Esophagus squamous epithelium (tissue), 5 donors: ENCODE results near the gene ZGPAT. TPM values are rescaled to one million over a fixed set of nuclear protein-coding genes. Genes with fewer than 3 reads are reported as not detected.

ENCODE experiments used
- DNase-seq: peaks from one replicate; lab custom pipeline; 2025; lab: John Stamatoyannopoulos, UW
- H3K27ac ChIP-seq, 4 donors: fragments of 200-600 bp; sonication (generic); one replicate each; pipeline ENCODE4 v1.5.1; 2016 to 2019; ENCODE audit warnings: mild to moderate bottlenecking in 1 of 4
- H3K27me3 ChIP-seq, 4 donors: fragments of 200-600 bp; sonication (generic); 1 replicate in 3 of 4; 2 replicates in 1 of 4; pipeline versions ENCODE4 v1.5.1 to v1.6.0; 2017 to 2021; ENCODE audit warnings: antibody characterized with exemption in 1 of 4
- H3K36me3 ChIP-seq, 3 donors: fragments of 200-600 bp; sonication (generic); one replicate each; pipeline ENCODE4 v1.5.1; 2016 to 2019
- H3K4me1 ChIP-seq, 3 donors: fragments of 200-600 bp; sonication (generic); one replicate each; pipeline ENCODE4 v1.5.1; 2017 to 2019
- H3K4me3 ChIP-seq, 4 donors: fragments of 200-600 bp; sonication (generic); 1 replicate in 3 of 4; 2 replicates in 1 of 4; pipeline ENCODE4 v1.5.1; 2016 to 2019; ENCODE audit warnings: mild to moderate bottlenecking in 2 of 4, moderate library complexity in 1 of 4
- H3K9me3 ChIP-seq, 3 donors: fragments of 200-600 bp; sonication (generic); one replicate each; pipeline ENCODE4 v1.5.1; 2016 to 2019
- CTCF ChIP-seq, 6 experiments: fragments of 450-650 bp in 4 of 6; fragments of 200-600 bp in 2 of 6; sonication (generic) in 2 of 6; IDR thresholded peaks; one replicate each; pipeline ENCODE4 v1.5.1; 2016 to 2019; ENCODE audit warnings: antibody characterized with exemption in 6 of 6, mild to moderate bottlenecking in 4 of 6, moderate library complexity in 4 of 6
- POLR2A ChIP-seq, 4 donors: fragments of 450-650 bp; IDR thresholded peaks; one replicate each; pipeline ENCODE4 v1.6.1; 2017; ENCODE audit warnings: antibody characterized with exemption in 4 of 4, mild to moderate bottlenecking in 4 of 4, moderate library complexity in 3 of 4
- WGBS, 2 donors: methylation state at CpG; one replicate each; pipeline ENCODE4 v1.1.5; 2018; 5-methylcytosine and 5-hydroxymethylcytosine counted together
- intact Hi-C: fragments of 100-400 bp; cut with DNase I; formaldehyde crosslinking; loops from one replicate; pipeline ENCODE4 v1.15.0; 2022
- total RNA-seq, 4 donors: library from RNA; depleted of rRNA; stranded (reverse); fragments of >200 nt; gene quantifications; one replicate each; pipeline ENCODE4 v1.1.0, GENCODE V29; 2016
- donor health status: DM: yes; HTN: yes; CAD: no.

Gene ZGPAT
- total RNA-seq, 4 donors from 2014 or later = 25.4 to 31.9 (median 28.3) TPM

- DNase-seq = no peak
- WGBS, 2 donors = 58 to 71% methylated on average over 6 to 7 of the region's 12 CpGs
These were observed 1.7 kb upstream of the ZGPAT start for GRCh38 chr20:63706027-63706695.

DNA sequence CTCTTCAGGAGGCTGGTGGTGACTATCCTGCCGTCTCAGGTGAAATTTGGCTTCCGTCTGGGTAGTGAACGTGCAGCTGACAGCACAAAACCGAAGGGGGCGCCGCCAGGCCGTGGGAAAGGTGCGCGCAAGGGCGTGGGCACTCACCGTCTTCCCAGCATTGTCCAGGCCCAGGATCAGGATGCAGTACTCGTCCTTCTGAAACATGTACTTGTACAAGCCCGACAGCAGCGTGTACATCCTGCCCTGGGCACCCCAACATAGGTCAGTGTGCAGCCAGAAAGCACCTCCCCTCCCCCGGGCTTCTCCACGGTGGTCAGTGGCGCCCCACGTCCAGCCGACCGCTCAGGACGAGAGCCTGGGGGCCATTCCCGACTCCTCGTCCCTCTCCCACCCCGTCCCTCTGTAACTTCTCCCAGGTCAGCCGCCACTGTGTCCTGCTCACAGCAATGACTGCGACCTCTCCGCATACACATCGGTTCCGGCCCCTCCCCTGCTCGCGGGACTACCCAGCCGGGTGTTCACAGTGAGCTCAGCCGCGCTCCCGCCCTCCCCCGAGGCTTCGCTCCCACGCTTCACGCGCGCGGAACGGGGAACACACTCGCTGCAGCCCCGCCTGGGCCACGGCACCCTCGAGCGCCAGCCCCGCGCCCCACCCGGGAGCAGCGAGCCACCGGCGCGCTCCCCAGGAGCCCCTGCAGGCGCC is 834 bp upstream of the ZGPAT start:
- peak overlapping the region; percentile 66 to 98 (median 88) for H3K4me3 ChIP-seq
- no peaks in the 10 kb centered on the region for H3K27me3 ChIP-seq
- H3K4me1 ChIP-seq = peaks cover 22 to 43% (median 23%) of the 10 kb centered on the region in 3 donors
- TF ChIP-seq POLR2A (IDR thresholded peaks at IDR 0.05) (no peak), CTCF (IDR thresholded peaks at IDR 0.05) (peak in 4 of 6 experiments; percentile 8 to 54 (median 34))
- H3K36me3 ChIP-seq = peaks cover 10 to 73% (median 29%) of the 10 kb centered on the region in 3 donors
- intact Hi-C loops = no loop called here
- WGBS, 2 donors = 0 to 4% methylated on average over 22 to 25 of the region's 56 CpGs
- no peak for DNase-seq
- no peaks in the 10 kb centered on the region for H3K9me3 ChIP-seq
- H3K27ac ChIP-seq = peak overlapping the region; percentile 91 to 98 (median 94)

More at GRCh38 chr20:63706027-63706695, 1.7 kb upstream of the ZGPAT start:
- H3K9me3 ChIP-seq = no peaks in the 10 kb centered on the region
- peak overlapping the region in 2 of 4 donors; percentile 89 to 98 for H3K4me3 ChIP-seq
- intact Hi-C loops = no loop called here
- no peaks in the 10 kb centered on the region for H3K27me3 ChIP-seq
- H3K27ac ChIP-seq = peak overlapping the region; percentile 91 to 98 (median 94)
- TF ChIP-seq CTCF (IDR thresholded peaks at IDR 0.05) = no peak
- no peak for TF ChIP-seq POLR2A (IDR thresholded peaks at IDR 0.05)
- peaks cover 10 to 64% (median 29%) of the 10 kb centered on the region in 3 donors for H3K36me3 ChIP-seq
- peaks cover 22 to 43% (median 23%) of the 10 kb centered on the region in 3 donors for H3K4me1 ChIP-seq

- Histone ChIP-seq H3K27me3 (no peaks in the 10 kb centered on the region), H3K4me3 (peak overlapping the region; percentile 66 to 98 (median 88)), H3K27ac (peak overlapping the region; percentile 91 to 98 (median 94)), H3K4me1 (peaks cover 22 to 43% (median 23%) of the 10 kb centered on the region in 3 donors), H3K36me3 (peaks cover 10 to 77% (median 29%) of the 10 kb centered on the region in 3 donors), H3K9me3 (no peaks in the 10 kb centered on the region)
- 50 to 66% methylated on average over 21 to 26 of the region's 67 CpGs for WGBS, 2 donors
- TF ChIP-seq CTCF (IDR thresholded peaks at IDR 0.05) (no peak), POLR2A (IDR thresholded peaks at IDR 0.05) (no peak)
- DNase-seq = no peak
- intact Hi-C loops = no loop called here
These were observed 686 bp downstream of the ZGPAT start for GRCh38 chr20:63708301-63709148.

- H3K4me3 ChIP-seq = peak overlapping the region in 3 of 4 donors; percentile 66 to 98 (median 89)
- H3K27me3 ChIP-seq = no peaks in the 10 kb centered on the region
- peaks cover 22 to 43% (median 23%) of the 10 kb centered on the region in 3 donors for H3K4me1 ChIP-seq
- H3K9me3 ChIP-seq = peaks cover 0 to under 1% (median 0%) of the 10 kb centered on the region in 3 donors
- WGBS, 2 donors = 92 to 100% methylated on average over 1 to 10 of the region's 17 CpGs
- no peak for DNase-seq
- TF ChIP-seq POLR2A (IDR thresholded peaks at IDR 0.05) (no peak), CTCF (IDR thresholded peaks at IDR 0.05) (no peak)
- peaks cover 10 to 77% (median 26%) of the 10 kb centered on the region in 3 donors for H3K36me3 ChIP-seq
- H3K27ac ChIP-seq = peak overlapping the region in 2 of 4 donors; percentile 94 to 98
- intact Hi-C loops = no loop called here
These were observed 1.3 kb downstream of the ZGPAT start for GRCh38 chr20:63709149-63709527.
